GM12865 (cell line): Measurements from ENCODE around the gene FAP.

Experiments
- DNase-seq: peaks from one replicate; pipeline ENCODE4 v3.0.0; 2010; ENCODE audit warnings: low read depth
- H3K4me3 ChIP-seq: 2 replicates; pipeline ENCODE4 v1.5.1; 2011; ENCODE audit warnings: mild to moderate bottlenecking, low read depth, low read length, control low read depth
- TF ChIP-seq, protein P1 (sequence below): IDR thresholded peaks from 2 replicates; pipeline ENCODE4 v1.5.1; 2011; ENCODE audit warnings: low read length, control low read depth, low read depth, inconsistent platforms; ENCODE audit not compliant: insufficient read depth; ENCODE audit errors: missing control alignments

Gene FAP

DNA sequence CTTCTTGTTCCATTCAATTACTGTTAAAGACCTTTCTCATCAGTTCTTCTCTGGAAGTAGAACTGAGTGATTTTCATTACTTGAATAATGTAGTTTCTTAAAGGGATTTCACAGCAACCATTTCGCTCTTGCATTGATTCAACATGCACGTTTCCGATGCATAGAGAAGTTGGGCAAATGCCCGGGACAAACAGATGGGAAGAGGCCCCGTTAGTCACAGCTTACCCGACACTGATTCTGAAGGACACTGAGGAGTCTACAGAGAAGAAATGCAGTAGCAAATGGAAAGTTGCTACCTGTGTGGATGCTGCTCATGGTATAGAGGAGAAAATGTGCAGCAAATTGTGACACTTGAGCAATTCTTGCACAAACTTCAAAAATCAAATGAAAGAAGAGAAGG lies 58.9 kb downstream of the FAP start:
- TF ChIP-seq, protein P1, sequence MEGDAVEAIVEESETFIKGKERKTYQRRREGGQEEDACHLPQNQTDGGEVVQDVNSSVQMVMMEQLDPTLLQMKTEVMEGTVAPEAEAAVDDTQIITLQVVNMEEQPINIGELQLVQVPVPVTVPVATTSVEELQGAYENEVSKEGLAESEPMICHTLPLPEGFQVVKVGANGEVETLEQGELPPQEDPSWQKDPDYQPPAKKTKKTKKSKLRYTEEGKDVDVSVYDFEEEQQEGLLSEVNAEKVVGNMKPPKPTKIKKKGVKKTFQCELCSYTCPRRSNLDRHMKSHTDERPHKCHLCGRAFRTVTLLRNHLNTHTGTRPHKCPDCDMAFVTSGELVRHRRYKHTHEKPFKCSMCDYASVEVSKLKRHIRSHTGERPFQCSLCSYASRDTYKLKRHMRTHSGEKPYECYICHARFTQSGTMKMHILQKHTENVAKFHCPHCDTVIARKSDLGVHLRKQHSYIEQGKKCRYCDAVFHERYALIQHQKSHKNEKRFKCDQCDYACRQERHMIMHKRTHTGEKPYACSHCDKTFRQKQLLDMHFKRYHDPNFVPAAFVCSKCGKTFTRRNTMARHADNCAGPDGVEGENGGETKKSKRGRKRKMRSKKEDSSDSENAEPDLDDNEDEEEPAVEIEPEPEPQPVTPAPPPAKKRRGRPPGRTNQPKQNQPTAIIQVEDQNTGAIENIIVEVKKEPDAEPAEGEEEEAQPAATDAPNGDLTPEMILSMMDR: no peak
- no peak overlapping the region for H3K4me3 ChIP-seq

DNA sequence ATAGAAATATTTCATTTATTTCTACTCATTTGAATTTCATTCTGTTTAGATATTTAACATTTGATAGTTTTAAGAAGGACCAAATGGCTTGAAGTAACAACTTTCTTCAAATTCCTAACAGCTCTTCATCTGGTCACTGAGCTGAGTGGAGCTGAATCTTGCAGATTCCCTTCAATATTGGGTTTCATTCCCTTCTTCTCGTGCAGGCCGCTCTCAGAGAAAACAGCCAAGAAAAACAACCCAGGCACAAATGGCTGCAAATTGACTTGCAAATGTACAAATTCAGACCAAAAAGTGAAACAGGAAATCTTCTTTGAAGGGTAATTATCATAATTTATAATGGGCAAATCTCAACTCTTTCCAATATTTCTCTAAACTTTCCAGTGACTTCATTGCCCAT lies 60.9 kb downstream of the FAP start:
- DNase-seq: no peak
- H3K4me3 ChIP-seq: no peak overlapping the region
- TF ChIP-seq, protein P1: no peak

More for the DNA sequence above, 58.9 kb downstream of the FAP start:
- DNase-seq: no peak

DNA sequence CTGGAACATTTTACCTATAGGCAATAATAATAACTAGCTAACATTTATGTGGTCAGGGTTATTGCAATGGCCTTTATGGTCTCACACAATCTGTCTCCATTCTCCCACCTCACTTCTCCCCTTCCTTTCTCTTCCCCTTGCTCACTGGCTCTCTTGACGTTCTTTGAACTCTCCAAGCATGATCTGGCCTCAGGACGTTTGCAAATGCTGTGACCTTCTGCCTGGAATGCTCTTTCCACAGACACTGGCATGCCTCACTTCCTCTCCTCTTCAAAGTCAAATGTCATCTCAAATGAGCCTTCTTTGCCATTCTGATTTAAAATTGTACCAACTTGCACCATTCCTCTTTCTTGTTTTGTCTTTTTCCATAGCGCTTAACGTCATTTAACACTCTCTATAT lies 65.9 kb downstream of the FAP start:
- no peak overlapping the region for H3K4me3 ChIP-seq
- TF ChIP-seq, protein P1: no peak

DNA sequence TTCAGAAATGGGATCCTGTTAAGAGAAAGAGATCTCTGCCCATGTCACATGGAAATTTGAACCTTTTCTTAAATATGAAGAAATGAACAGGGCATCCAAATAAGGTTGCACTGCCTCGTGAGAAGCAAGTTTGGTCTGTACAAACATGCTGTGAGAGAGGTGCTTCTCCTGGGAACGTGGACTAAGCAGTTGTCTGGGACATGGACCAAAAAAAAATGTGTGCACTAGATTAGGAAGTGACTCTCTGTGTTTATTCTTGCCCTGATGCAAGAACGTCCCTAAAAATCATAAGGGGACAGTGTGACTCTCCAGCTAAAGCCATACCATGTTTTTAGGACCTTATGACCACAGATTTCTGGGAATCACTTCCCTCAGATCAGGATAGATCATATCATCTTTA lies 67.5 kb downstream of the FAP start:
- no peak overlapping the region for H3K4me3 ChIP-seq
- DNase-seq: no peak
- TF ChIP-seq, protein P1: no peak

More for the DNA sequence above, 65.9 kb downstream of the FAP start:
- no peak for DNase-seq

DNA sequence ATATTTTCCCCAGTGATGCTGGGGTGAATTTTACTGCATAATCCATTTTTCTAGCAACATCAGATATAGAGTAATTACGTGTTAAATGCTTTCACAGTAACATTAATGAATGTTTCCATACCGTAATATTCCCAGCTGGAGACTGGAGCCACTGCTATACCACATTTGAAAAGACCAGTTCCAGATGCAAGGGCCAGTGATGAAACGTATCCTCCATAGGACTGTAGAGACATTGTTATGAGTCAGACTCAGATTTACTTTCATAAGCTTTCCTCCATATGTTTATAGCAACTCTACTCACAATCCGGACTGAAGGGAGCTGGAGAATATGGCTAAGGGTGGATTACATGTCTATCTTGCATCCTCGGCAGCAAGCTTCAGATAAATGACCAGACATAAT lies 68.5 kb downstream of the FAP start:
- no peak overlapping the region for H3K4me3 ChIP-seq
- DNase-seq: no peak
- TF ChIP-seq, protein P1: no peak

DNA sequence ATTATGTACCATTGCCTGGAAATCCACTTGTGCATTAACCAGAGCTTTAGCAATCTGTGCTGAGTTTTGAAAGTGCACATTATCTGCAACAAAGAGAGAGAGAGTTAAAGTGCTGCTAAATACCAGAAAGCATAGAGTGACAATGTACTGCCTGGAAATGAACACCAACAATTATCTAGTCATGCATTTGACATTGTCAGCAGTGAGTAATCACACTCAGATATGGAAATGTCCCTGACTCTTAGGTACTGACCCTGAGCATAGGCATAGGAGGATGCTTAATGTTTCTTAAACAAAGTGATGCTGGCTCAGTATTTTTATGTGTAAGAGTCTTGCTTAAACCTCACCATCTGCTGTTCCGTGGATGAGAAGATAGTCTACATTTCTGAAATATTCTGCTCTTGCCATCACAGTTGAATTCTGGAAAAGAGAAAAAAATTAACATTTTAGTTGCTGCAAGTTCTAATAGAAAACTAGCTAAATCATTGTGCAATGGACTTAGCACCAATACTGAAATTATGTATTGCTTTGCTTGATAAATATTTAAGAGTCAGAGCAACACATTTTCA lies 70.4 kb downstream of the FAP start:
- TF ChIP-seq, protein P1: no peak
- no peak for DNase-seq
- no peak overlapping the region for H3K4me3 ChIP-seq

DNA sequence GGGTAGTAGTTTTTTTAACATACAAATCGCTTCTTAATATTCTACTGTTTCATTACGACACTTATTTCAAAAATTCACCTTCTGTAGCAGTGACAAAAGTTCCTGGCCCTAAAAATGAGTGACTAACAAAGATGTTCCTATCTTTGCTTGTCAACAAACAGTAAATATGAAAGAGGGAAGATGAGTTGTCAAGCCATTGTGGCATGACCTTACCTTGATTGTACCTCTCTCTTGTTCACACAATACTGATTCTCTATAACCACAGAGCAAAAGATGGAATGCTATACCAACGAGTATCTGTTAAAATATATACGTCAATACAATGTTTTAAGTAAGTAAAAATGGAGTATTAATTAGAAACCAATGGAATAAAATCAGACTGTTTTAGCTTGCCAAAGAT lies 76.5 kb downstream of the FAP start:
- no peak for DNase-seq
- H3K4me3 ChIP-seq: no peak overlapping the region
- TF ChIP-seq, protein P1: no peak
